PC-9 (cell line): Measurements from ENCODE around the gene SYNDIG1. TPM values are rescaled to one million over a fixed set of nuclear protein-coding genes. Genes with fewer than 3 reads are reported as not detected.

ENCODE experiments used
- BruUV-seq: library from RNA; stranded (reverse); fragments of 400-500 nt; replicated peaks from 2 replicates; lab custom pipeline; 2021; lab: Mats Ljungman, UMichigan
- CTCF ChIA-PET: fragments of 300-600 bp; sonication (Branson Sonifier 250); formaldehyde crosslinking; loops from one replicate; lab custom pipeline; 2022; ENCODE audit warnings: antibody characterized with exemption; lab: Charles Lee
- POLR2A ChIA-PET: fragments of 300-600 bp; sonication (Branson Sonifier 250); formaldehyde crosslinking; loops from one replicate; lab custom pipeline; 2022; ENCODE audit warnings: antibody characterized with exemption; ENCODE audit not compliant: unreplicated experiment; lab: Charles Lee
- DNase-seq, 2 experiments: peaks; one replicate each; pipeline versions ENCODE4 v3.0.0 to v3.0.0-alpha.2; 2015 to 2022; ENCODE audit warnings: mixed read lengths in 1 of 2
- H2AFZ ChIP-seq: fragments of 200-600 bp; sonication (generic); 2 replicates; pipeline ENCODE4 v1.8.1; 2017; ENCODE audit warnings: antibody characterized with exemption
- H3F3A ChIP-seq: fragments of 200-600 bp; sonication (generic); 2 replicates; pipeline ENCODE4 v1.8.1; 2017; ENCODE audit warnings: antibody characterized with exemption, mild to moderate bottlenecking, low read depth; ENCODE audit not compliant: insufficient read depth
- H3K27ac ChIP-seq: fragments of 200-600 bp; sonication (generic); 2 replicates; pipeline ENCODE4 v1.6.1; 2016; ENCODE audit warnings: mixed run types
- H3K27me3 ChIP-seq: fragments of 200-600 bp; sonication (generic); 2 replicates; pipeline ENCODE4 v1.6.1; 2016; ENCODE audit warnings: low read depth, mixed run types; ENCODE audit not compliant: insufficient read depth
- H3K36me3 ChIP-seq: fragments of 200-600 bp; sonication (generic); 2 replicates; pipeline ENCODE4 v1.6.1; 2016; ENCODE audit warnings: low read depth, mixed run types
- H3K4me1 ChIP-seq: fragments of 200-600 bp; sonication (generic); replicated peaks from 2 replicates; pipeline ENCODE4 v1.6.1; 2016; ENCODE audit warnings: mixed run types; ENCODE audit not compliant: insufficient read depth
- H3K4me2 ChIP-seq: fragments of 200-600 bp; sonication (generic); 2 replicates; pipeline ENCODE4 v1.6.1; 2017; ENCODE audit warnings: mixed run types
- H3K4me3 ChIP-seq: fragments of 200-600 bp; sonication (generic); 2 replicates; pipeline ENCODE4 v1.6.1; 2016; ENCODE audit warnings: mixed run types
- H3K79me2 ChIP-seq: fragments of 200-600 bp; sonication (generic); 2 replicates; pipeline ENCODE4 v1.6.1; 2017; ENCODE audit warnings: low read depth, mixed run types
- H3K9me2 ChIP-seq: fragments of 200-600 bp; sonication (generic); 2 replicates; pipeline ENCODE4 v1.8.1; 2017; ENCODE audit warnings: mild to moderate bottlenecking; ENCODE audit not compliant: insufficient read depth
- H3K9me3 ChIP-seq: fragments of 200-600 bp; sonication (generic); 2 replicates; pipeline ENCODE4 v1.8.1; 2016; ENCODE audit warnings: low read depth; ENCODE audit not compliant: insufficient read depth
- H4K20me1 ChIP-seq: fragments of 200-600 bp; sonication (generic); 2 replicates; pipeline ENCODE4 v1.8.1; 2017; ENCODE audit not compliant: insufficient read depth
- EZH2 ChIP-seq: fragments of 200-600 bp; sonication (generic); IDR thresholded peaks from 2 replicates; pipeline ENCODE4 v1.8.0; 2017; ENCODE audit warnings: antibody characterized with exemption, low read depth
- intact Hi-C: fragments of 100-400 bp; cut with micrococcal nuclease; formaldehyde crosslinking; loops from one replicate; pipeline ENCODE4 v1.10.0; 2022; ENCODE audit not compliant: unreplicated experiment
- total RNA-seq: library from RNA; stranded (reverse); gene quantifications from 2 replicates; pipeline ENCODE4 v1.2.3, GENCODE V29; 2021
- TF ChIP-seq, protein P1 (sequence below): fragments of 200-600 bp; sonication (generic); conservative IDR thresholded peaks from 2 replicates; pipeline ENCODE4 v1.6.1; 2017; ENCODE audit warnings: mixed run types, antibody characterized with exemption, mild to moderate bottlenecking, moderate library complexity

The SYNDIG1 gene
- total RNA-seq, 1 experiment from 2014 or later, result 0.17 TPM

DNA sequence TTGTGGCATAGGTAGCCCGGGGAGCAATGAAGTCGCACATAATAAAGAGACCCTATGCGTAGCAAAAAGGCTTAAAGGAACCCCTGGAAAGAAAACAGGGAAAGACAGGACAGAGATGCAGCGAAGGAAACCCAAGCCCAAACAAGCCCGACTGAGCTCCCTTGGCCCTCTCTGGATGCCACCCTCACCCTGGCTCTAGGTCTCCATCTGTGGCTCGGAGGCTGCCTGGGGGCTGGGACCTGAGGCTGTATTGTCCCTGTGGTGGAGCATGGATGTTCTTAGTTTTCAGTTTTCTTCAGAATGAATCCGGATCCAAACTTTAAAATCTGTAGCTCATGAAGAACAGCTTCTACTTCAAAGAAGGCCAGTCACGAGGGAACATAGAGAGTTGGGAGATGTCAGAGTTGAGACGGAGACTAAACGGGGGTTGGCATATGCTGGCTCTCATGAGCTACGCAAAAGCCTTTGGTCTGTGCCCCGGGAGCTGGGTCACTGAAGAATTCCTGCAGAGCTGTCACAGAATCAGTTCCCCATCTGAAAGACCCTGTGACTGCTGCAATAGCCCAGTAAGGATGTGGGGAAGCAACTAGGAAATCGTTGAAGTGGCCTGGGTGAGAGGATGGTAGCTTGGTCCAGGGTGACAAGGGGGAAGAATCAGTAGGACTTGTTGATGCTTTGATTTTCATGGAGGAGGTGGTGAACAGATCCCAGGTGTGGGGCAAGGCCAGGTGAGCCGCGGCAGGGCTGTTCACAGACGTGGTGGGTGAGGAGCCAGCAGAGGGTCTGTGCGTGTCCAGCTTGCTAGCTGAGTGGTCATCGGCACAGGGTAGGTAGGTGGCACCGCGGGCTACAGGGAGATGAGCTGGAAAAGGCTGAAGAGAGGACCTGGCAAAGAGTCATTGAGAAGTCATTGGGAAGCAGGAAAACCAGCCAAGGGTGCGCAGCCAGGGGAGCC is 35.2 kb downstream of the SYNDIG1 start:
- no peaks in the 10 kb centered on the region for H3K79me2 ChIP-seq
- H3F3A ChIP-seq, result no peaks in the 10 kb centered on the region
- H3K9me3 ChIP-seq, result no peaks in the 10 kb centered on the region
- H3K4me3 ChIP-seq, result no peak overlapping the region
- no TSS peak for BruUV-seq
- ChIA-PET POLR2A (no interaction called here), CTCF (no interaction called here)
- DNase-seq, result no peak
- no peak overlapping the region for H3K27ac ChIP-seq
- intact Hi-C loops, result no loop called here
- no peaks in the 10 kb centered on the region for H3K9me2 ChIP-seq
- no peak overlapping the region for H3K4me2 ChIP-seq
- no peak overlapping the region for H2AFZ ChIP-seq
- TF ChIP-seq, protein P1, sequence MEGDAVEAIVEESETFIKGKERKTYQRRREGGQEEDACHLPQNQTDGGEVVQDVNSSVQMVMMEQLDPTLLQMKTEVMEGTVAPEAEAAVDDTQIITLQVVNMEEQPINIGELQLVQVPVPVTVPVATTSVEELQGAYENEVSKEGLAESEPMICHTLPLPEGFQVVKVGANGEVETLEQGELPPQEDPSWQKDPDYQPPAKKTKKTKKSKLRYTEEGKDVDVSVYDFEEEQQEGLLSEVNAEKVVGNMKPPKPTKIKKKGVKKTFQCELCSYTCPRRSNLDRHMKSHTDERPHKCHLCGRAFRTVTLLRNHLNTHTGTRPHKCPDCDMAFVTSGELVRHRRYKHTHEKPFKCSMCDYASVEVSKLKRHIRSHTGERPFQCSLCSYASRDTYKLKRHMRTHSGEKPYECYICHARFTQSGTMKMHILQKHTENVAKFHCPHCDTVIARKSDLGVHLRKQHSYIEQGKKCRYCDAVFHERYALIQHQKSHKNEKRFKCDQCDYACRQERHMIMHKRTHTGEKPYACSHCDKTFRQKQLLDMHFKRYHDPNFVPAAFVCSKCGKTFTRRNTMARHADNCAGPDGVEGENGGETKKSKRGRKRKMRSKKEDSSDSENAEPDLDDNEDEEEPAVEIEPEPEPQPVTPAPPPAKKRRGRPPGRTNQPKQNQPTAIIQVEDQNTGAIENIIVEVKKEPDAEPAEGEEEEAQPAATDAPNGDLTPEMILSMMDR, result no peak
- TF ChIP-seq EZH2, result no peak
- no peaks in the 10 kb centered on the region for H3K36me3 ChIP-seq
- no peaks in the 10 kb centered on the region for H3K4me1 ChIP-seq
- H4K20me1 ChIP-seq, result no peaks in the 10 kb centered on the region
- H3K27me3 ChIP-seq, result no peaks in the 10 kb centered on the region

DNA sequence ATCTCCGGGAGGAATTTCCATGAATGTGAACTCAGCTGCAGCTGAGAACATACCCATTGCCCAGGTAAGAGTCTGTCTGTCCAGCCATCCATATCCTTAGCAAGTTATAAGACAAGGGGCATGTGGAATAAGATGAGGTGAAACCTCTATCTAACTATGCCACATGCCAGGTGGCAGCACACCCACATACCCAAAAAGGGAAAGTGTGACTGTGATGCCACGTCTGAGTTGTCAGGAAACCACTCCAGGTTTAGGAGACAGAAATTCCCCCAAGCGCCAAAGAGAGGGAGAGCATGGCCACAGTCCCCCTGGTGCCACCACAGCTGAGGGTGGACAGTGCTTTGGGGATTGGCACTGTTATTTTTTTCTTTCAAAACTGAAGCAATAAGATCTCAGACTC is 36.7 kb downstream of the SYNDIG1 start:
- no peaks in the 10 kb centered on the region for H3K27me3 ChIP-seq
- no peaks in the 10 kb centered on the region for H3K4me1 ChIP-seq
- no peaks in the 10 kb centered on the region for H3K79me2 ChIP-seq
- no peak overlapping the region for H3K4me3 ChIP-seq
- no peaks in the 10 kb centered on the region for H3K36me3 ChIP-seq
- POLR2A ChIA-PET, result no interaction called here
- H3K9me3 ChIP-seq, result no peaks in the 10 kb centered on the region
- CTCF ChIA-PET, result no interaction called here
- H3K9me2 ChIP-seq, result no peaks in the 10 kb centered on the region
- no peak overlapping the region for H3K4me2 ChIP-seq
- no peaks in the 10 kb centered on the region for H4K20me1 ChIP-seq
- DNase-seq, result no peak
- BruUV-seq, result no TSS peak
- H3K27ac ChIP-seq, result no peak overlapping the region
- no peak overlapping the region for H2AFZ ChIP-seq
- intact Hi-C loops, result no loop called here
- no peaks in the 10 kb centered on the region for H3F3A ChIP-seq
- TF ChIP-seq EZH2, result no peak
- TF ChIP-seq, protein P1, result no peak

DNA sequence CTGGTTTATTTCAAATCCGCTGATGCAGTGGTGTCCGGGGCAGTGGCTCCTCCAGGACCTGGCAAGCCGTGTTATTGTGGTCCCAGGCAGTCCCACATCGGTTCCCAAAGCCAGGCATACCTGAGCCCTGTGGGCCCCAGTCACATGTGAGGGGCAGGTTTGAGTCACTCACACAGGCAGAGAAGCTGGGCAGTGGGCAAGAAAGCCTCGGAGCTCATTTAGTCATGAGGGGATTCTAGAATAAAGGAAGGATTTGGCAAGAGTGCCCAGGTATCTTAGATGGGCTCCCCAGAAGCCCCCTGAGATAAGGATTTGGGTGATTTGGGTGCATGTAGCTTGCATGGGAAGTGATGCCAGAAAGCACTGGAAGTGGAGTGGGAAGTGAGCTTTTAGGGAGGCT is 37.3 kb downstream of the SYNDIG1 start:
- intact Hi-C loops, result no loop called here
- Histone ChIP-seq H3K4me3 (no peak overlapping the region), H3K9me3 (no peaks in the 10 kb centered on the region), H3K27me3 (no peaks in the 10 kb centered on the region), H3F3A (no peaks in the 10 kb centered on the region), H3K9me2 (no peaks in the 10 kb centered on the region), H4K20me1 (no peaks in the 10 kb centered on the region), H3K27ac (no peak overlapping the region), H3K36me3 (no peaks in the 10 kb centered on the region), H3K4me2 (no peak overlapping the region), H2AFZ (no peak overlapping the region), H3K4me1 (no peaks in the 10 kb centered on the region), H3K79me2 (no peaks in the 10 kb centered on the region)
- ChIA-PET CTCF (no interaction called here), POLR2A (interaction anchor here (0.6 kb wide), 1 partner anchor 292 kb away, joined by 11 read pairs; no protein-coding TSS in a partner anchor)
- no peak for DNase-seq
- BruUV-seq, result no TSS peak
- TF ChIP-seq EZH2, result no peak
- TF ChIP-seq, protein P1, result no peak
